WI38 (cell line): ENCODE results near the gene SHB.

Experiments
- H3K4me3 ChIP-seq: 2 replicates; pipeline ENCODE4 v1.5.1; 2011; ENCODE audit warnings: low read depth, mild to moderate bottlenecking, control low read depth, low read length
- CTCF ChIP-seq: IDR thresholded peaks from 2 replicates; pipeline ENCODE4 v1.5.1; 2012; ENCODE audit warnings: low read depth, mild to moderate bottlenecking, control low read depth, low read length

SHB gene

GRCh38 chr9:37919956-37920335 lies 149.1 kb downstream of the SHB start:
- no peak for TF ChIP-seq CTCF
- no peak overlapping the region for H3K4me3 ChIP-seq

- H3K4me3 ChIP-seq = no peak overlapping the region
- TF ChIP-seq CTCF = no peak
These were observed 149.6 kb downstream of the SHB start for GRCh38 chr9:37919246-37919955.

GRCh38 chr9:37918665-37919170 lies 150.3 kb downstream of the SHB start:
- TF ChIP-seq CTCF = no peak
- no peak overlapping the region for H3K4me3 ChIP-seq

GRCh38 chr9:37917801-37918664 lies 151.0 kb downstream of the SHB start:
- no peak overlapping the region for H3K4me3 ChIP-seq
- TF ChIP-seq CTCF = no peak

GRCh38 chr9:37917313-37917731 lies 151.7 kb downstream of the SHB start:
- H3K4me3 ChIP-seq = no peak overlapping the region
- TF ChIP-seq CTCF = no peak

- no peak overlapping the region for H3K4me3 ChIP-seq
- TF ChIP-seq CTCF = no peak
These were observed 152.3 kb downstream of the SHB start for GRCh38 chr9:37916471-37917312.
